Hematopoietic multipotent progenitor cell treated with erythropoietin and hydrocortisone succinate and interleukin-3 and kit ligand, for 4 days (in vitro differentiated cells): ENCODE measurements around the gene ERC2.

Experiments used
- DNase-seq: peaks from one replicate; pipeline ENCODE4 v3.0.0-alpha.2; 2015

The ERC2 gene

DNA sequence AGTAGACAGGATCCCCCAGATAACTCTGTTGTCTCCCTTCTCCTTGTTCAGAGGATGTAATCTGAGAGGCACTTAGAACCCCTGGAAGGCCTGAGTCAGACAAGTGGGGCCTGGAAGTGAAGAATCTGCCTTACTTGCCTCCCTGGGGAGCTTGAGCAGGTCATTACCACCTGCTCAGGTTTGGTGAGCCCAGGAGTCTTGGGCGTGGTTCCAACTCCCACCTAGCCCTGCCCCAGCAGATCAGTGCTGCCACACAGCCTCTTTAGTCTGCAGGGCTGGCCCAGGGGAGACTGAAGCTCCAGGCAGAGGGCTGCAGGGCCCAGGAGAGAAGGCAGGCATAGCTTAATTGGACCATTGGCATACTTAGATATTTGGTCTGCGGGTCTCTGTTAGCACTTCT lies 230.0 kb downstream of the ERC2 start:
- no peak for DNase-seq

GRCh38 chr3:56233742-56234141 lies 234.5 kb downstream of the ERC2 start:
- DNase-seq: no peak

DNA sequence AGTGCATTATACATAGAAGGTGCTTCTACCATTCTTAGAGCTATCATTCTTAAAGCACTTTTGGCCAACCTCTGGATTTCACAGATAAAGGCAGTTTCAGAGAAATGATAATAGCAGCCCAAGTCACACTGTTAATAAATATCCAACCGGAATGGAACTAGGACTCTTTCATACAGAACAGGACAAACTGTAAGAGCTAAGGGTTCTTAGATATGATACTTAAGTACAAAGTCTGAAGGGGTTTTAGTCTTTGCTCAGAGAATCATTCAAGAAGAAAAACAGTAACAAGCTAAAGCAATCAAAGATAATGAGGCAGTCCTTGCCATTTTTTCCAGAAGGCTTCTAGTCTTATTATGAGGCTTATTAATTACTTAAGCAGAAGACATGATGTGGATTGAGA lies 239.0 kb downstream of the ERC2 start:
- no peak for DNase-seq

DNA sequence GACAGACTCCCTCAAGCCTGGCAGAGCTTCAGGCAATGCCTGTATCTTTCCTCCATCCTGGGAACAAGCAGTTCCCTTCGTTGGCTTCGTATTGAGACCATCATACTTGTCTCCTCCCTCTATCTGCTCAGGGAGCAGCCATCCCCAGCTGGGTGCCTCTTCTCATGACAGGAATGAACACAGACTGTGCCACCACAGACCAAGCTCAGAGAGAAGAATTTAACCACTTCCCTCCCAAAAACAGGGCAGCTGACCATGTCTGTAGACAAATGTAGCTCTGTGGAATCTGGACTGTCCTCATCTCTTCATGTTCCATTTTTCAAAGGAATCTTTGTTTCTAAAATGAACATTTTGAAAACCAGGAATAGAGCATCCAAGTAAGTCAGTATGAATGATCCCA lies 245.4 kb downstream of the ERC2 start:
- DNase-seq: no peak

DNA sequence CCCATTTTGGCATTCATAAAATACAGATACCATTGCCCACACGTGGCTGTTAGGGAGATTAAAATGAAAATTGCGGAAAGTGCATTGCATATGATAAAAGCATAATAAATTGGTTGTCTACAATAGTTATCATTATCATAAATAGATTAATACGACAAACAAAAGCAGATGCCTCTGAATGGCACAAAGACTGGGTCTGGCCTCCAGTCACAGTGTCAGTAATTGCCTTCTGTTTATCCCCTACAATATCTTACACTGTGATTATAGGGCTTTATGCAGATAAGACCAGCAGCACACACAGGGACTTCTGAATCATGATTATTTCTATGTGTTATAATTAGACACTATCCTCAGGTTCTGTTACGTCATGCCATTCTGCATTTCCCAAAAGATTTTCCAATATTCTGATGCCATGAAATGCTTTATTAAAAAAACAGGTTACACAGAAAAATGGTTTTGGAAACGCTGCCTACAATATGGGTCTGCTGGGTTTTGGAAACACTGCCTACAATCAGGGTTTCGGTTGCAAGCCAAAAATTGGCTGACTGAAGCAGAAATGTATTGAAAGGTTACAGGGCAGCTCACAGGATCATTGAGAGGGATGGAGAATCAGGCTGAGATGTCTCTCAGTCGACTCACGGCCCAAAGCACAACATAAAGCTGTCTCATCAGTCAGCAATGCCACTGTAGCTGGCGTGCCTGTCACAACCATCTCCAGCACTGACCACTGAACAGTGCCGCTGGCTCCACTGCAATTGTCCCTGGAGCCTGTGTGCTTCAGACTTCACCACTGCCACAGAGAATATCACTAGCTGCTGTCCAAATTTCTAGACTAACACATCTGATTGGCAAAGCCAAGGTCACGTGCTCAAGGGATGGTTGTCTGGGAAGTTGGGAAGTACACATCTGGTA lies 248.1 kb downstream of the ERC2 start:
- no peak for DNase-seq

GRCh38 chr3:56209982-56210751 lies 258.1 kb downstream of the ERC2 start:
- DNase-seq: no peak

GRCh38 chr3:56207922-56208321 lies 260.3 kb downstream of the ERC2 start:
- no peak for DNase-seq

DNA sequence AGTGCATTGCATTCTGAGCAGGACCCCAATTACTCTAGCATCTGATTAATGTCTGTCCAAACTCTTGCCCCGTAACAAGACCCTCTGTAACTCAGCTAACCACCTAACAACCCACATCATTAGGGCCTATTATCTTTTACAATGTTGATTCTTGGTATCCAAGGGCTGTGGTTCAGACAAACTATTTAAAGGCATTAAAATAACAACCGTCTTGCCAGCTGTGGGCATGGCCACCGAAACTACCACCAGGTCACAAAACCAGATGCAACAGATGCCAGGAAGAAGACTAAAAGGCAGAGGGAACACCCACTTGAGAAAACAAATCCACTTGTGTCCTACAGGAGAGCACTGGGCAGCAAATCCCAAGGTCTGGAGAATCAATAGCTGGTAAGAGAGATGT lies 262.9 kb downstream of the ERC2 start:
- no peak for DNase-seq

DNA sequence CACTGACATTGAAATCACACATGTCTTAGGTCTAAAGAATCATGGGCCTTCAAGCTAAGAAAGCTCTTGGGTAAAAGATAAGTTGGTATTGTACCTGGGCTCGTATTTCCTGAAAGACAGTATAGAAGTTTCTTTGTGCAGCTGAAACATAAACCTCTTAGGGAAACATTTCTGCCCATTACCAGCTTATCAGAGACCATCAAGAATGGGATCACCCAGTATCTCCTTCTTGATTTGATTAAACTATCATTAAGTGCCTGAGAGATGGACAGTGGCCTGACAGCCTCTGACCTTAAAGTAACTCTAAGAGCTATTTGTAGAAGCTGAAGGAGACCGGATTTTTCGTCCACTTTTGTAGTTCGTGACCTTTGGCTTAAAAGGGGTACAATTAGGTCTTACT lies 265.3 kb downstream of the ERC2 start:
- no peak for DNase-seq

GRCh38 chr3:56201407-56201806 lies 266.9 kb downstream of the ERC2 start:
- DNase-seq: no peak

DNA sequence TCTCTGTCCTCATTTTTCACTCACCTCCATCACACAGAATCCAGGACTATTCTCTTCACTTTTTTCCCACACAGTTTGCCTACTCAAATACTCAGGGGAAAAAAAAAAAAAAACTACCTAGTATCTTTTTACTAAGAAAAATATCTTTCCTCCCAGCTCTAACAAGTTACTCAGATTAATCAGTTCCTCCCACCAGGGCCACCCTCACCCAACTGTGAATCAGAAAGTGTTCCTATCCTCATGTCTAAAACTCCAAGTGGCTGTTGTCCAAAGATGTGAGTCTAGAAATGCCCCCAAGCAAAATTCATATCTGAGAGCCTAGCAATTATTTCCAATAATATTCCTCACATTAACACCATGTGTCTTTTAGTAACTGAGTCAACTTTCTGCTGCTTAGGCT lies 268.0 kb downstream of the ERC2 start:
- DNase-seq: no peak

- DNase-seq: no peak
Observed at GRCh38 chr3:56197991-56198390, 270.3 kb downstream of the ERC2 start.

GRCh38 chr3:56197259-56197965 lies 270.9 kb downstream of the ERC2 start:
- DNase-seq: peak; percentile 3

GRCh38 chr3:56196700-56197099 lies 271.6 kb downstream of the ERC2 start:
- DNase-seq: no peak

DNA sequence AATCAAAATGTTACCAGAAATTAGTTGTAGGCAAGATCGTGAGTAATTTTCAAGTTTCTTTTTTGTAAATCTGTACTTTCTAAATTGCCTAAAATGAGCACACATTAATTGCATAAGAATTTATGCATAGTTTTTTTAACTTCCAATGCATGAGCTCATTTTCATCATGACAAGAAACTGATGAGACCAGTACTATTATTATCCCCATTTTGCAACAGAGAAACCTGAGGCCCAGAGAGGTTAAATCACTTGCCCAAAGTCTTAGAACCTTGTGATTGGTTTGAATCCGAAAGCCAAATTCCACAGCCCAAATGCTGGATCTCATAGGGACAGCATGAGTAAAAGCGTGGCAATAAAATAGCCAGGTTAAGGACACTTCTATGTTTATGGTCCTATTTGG lies 274.7 kb downstream of the ERC2 start:
- DNase-seq: no peak

DNA sequence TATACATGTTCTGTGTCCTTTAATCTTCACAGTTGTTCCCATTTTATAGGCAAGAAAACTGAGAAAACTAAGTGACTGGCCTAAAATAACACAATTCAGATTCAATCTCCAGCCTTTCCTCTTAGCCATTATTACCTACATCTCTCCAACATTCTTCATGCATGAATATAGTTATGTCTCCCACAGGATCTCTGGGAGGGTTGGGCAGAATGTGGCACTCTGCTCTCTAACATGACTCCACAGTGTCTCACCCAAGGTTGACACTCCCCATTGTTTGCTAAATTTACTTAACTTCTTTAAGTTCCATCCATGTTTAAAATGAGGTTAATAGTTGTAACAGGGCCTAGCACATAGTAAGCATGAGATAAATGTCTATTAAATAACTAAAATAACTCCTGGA lies 276.3 kb downstream of the ERC2 start:
- DNase-seq: no peak

GRCh38 chr3:56190771-56191305 lies 277.4 kb downstream of the ERC2 start:
- no peak for DNase-seq

DNA sequence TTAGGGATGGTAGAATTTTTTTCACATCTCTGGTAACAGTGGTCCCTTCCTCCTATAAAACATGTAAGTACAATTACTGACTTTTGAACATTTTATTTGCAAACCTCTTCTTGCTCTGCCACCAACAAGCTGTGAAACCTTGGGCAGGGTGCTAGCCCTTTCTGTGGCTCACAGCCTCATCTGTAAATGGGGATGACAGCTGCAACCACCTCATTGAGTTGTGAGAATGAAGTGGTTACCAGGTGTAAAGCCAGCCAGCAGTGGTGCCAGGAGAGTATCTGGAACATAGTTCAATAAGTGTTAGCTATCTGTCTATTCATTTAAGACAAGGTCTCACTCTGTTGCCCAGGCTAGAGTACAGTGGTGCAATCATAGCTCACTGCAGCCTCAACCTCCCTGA lies 278.1 kb downstream of the ERC2 start:
- no peak for DNase-seq

GRCh38 chr3:56189536-56189935 lies 278.7 kb downstream of the ERC2 start:
- DNase-seq: no peak

DNA sequence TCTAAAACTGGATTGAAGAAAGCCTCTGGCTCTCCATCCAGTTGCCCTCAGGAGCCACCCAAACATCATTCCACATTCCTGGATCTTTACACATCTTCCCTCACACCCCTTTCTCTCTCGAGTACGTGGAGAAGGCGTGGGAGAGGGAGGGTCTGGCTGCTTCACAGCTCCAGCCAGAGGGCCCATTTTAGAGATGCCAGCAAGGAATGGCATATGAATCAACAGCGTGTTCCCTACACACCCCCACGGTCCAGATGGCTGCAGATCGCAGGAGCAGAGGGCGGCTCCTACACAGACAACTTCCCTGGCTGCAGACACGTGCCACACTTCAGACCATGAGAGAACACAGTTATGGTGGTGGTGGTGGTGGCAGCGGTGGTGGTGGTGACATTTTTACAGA lies 280.1 kb downstream of the ERC2 start:
- DNase-seq: no peak

DNA sequence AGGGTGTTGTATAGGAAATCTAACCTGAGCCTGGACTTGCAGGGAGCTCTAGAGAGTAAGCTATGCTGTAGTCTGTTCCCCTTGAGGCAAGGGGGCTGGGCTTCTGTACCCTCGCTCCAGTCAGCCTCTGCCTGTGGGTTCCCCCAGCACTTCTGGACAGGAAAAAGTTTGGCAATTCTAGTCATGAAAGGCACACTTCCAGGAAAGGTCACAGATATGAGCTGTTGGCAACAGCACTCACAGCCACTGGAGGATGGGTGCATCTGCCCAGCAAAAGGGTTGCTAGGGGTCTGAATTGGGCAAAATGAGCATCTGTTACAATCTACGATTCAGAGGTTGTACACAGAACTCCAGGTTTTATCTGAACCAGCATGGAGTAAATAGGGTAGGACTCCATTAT lies 281.2 kb downstream of the ERC2 start:
- no peak for DNase-seq

- no peak for DNase-seq
Observed at GRCh38 chr3:56185827-56186226, 282.4 kb downstream of the ERC2 start.

DNA sequence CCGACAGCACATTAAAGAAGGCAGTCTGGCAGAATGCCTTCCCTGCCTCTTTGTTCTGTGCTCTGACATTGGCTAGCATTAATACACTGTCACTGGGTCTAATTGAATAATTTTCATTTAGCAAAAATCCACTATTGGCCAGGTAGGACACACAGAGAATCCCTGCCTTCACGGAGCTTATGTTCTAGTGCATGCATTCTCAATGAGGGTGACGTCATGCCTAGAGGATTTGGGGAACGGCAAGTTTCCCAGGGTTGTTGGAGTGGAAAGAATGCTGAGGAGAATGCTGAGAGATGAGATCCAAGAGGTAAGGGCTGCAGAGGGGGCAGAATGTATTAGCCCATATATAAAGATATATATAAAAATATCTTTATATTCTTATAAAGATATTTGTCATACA lies 284.7 kb downstream of the ERC2 start:
- no peak for DNase-seq
